Lung (tissue), 12 donors: ENCODE measurements around the gene EPC1. TPM values are rescaled to one million over a fixed set of nuclear protein-coding genes. Genes with fewer than 3 reads are reported as not detected.
A peak's percentile ranks its signal among the peaks of the same experiment; 100 is the strongest.

Experiments used
- ATAC-seq: fragments of 200-7000 bp; cut with Tn5 transposase; one replicate; pipeline ENCODE4 v1.9.1; 2020; ENCODE audit warnings: moderate number of reproducible peaks; ENCODE audit not compliant: insufficient read depth, low FRiP score
- DNase-seq, 3 donors: peaks; one replicate each; pipeline ENCODE4 v3.0.0-alpha.2; 2013 to 2017
- H3K27ac ChIP-seq, 2 donors: one replicate each; pipeline ENCODE4 v1.5.1; 2013; ENCODE audit warnings: mild to moderate bottlenecking in 2 of 2, moderate library complexity in 2 of 2, control low read depth in 1 of 2, inconsistent platforms in 1 of 2, low read depth in 1 of 2, low read length in 1 of 2
- H3K27me3 ChIP-seq, 3 donors: one replicate each; pipeline ENCODE4 v1.5.1; 2013; ENCODE audit warnings: low read length in 2 of 3; ENCODE audit not compliant: control insufficient read depth in 3 of 3, insufficient read depth in 3 of 3
- H3K36me3 ChIP-seq, 4 donors: one replicate each; pipeline ENCODE4 v1.5.1; 2013; ENCODE audit warnings: low read length in 4 of 4, mild to moderate bottlenecking in 1 of 4, moderate library complexity in 1 of 4; ENCODE audit not compliant: control insufficient read depth in 4 of 4, insufficient read depth in 4 of 4
- H3K4me1 ChIP-seq, 5 donors: one replicate each; pipeline ENCODE4 v1.5.1; 2013; ENCODE audit warnings: low read length in 5 of 5, mild to moderate bottlenecking in 2 of 5, moderate library complexity in 1 of 5; ENCODE audit not compliant: control insufficient read depth in 5 of 5, insufficient read depth in 5 of 5
- H3K4me3 ChIP-seq: one replicate; pipeline ENCODE4 v1.5.1; 2013; ENCODE audit warnings: mild to moderate bottlenecking, control low read depth, moderate library complexity
- H3K9ac ChIP-seq, 2 donors: one replicate each; pipeline ENCODE4 v1.5.1; 2013; ENCODE audit warnings: low read length in 2 of 2, control low read depth in 1 of 2; ENCODE audit not compliant: insufficient read depth in 1 of 2
- H3K9me3 ChIP-seq, 4 donors: one replicate each; pipeline ENCODE4 v1.5.1; 2013; ENCODE audit warnings: low read length in 3 of 4, mild to moderate bottlenecking in 1 of 4, moderate library complexity in 1 of 4; ENCODE audit not compliant: control insufficient read depth in 4 of 4, insufficient read depth in 3 of 4
- WGBS, 2 donors: extraction: QIAGEN DNeasy Blood & Tissue Kit; methylation state at CpG; one replicate each; pipeline ENCODE4 v1.1.7; 2013; 5-methylcytosine and 5-hydroxymethylcytosine counted together
- polyA plus RNA-seq, 2 donors: library from polyadenylated mRNA; stranded (reverse); fragments of 200-250 nt; gene quantifications; one replicate each; pipeline ENCODE4 v1.2.1, GENCODE V29; 2013
- total RNA-seq, 2 donors: library from RNA; depleted of rRNA in 1 of 2; stranded (reverse); fragments of >200 nt in 1 of 2; gene quantifications; one replicate each; pipeline ENCODE4 v1.2.1, GENCODE V29; 2014 to 2021
- TF ChIP-seq, protein P1 (sequence below): IDR thresholded peaks from 2 replicates; pipeline ENCODE4 v1.5.1; 2012; ENCODE audit warnings: mild to moderate bottlenecking; ENCODE audit errors: control extremely low read depth, extremely low read depth
- donor health status: control.
- donor health status: control.
- donor health status: Bipolar disorder and iron deficiency.
- donor health status: healthy.
- donor health status: DM: yes; HTN: yes; CAD: no.

The EPC1 gene
- total and polyA plus RNA-seq, 4 donors, result 13.2 to 109 (median 26.0) TPM

DNA sequence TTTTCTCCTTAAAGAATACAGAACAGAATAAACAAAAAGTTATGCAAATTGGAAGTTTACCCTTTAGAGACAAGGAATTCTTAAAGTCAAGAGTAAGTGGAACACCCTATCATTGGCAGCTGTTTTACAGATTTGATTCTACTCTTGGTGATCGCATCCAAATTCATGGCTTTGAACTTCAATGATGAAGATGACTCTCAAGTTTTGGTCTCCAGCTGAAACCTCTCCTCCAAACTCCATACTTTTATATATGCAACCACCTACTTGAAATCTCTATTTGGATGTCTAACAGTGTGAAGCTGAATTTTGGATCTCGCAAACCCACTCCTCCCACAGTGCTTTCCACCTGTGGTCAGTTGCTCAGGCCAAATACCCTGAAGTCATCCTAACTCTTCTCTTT lies 80.4 kb downstream of the EPC1 start:
- ATAC-seq (no peak), DNase-seq (peak in 1 of 3 donors; percentile 11)
- Histone ChIP-seq H3K9me3 (no peaks in the 10 kb centered on the region), H3K27me3 (no peaks in the 10 kb centered on the region), H3K4me3 (no peak overlapping the region), H3K9ac (no peak overlapping the region), H3K36me3 (peaks cover 17 to 42% (median 27%) of the 10 kb centered on the region in 4 donors), H3K4me1 (no peaks in the 10 kb centered on the region), H3K27ac (no peak overlapping the region)
- TF ChIP-seq, protein P1, sequence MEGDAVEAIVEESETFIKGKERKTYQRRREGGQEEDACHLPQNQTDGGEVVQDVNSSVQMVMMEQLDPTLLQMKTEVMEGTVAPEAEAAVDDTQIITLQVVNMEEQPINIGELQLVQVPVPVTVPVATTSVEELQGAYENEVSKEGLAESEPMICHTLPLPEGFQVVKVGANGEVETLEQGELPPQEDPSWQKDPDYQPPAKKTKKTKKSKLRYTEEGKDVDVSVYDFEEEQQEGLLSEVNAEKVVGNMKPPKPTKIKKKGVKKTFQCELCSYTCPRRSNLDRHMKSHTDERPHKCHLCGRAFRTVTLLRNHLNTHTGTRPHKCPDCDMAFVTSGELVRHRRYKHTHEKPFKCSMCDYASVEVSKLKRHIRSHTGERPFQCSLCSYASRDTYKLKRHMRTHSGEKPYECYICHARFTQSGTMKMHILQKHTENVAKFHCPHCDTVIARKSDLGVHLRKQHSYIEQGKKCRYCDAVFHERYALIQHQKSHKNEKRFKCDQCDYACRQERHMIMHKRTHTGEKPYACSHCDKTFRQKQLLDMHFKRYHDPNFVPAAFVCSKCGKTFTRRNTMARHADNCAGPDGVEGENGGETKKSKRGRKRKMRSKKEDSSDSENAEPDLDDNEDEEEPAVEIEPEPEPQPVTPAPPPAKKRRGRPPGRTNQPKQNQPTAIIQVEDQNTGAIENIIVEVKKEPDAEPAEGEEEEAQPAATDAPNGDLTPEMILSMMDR, result no peak
- WGBS, 2 donors, result 99 to 100% methylated on average over 2 of the region's 2 CpGs

DNA sequence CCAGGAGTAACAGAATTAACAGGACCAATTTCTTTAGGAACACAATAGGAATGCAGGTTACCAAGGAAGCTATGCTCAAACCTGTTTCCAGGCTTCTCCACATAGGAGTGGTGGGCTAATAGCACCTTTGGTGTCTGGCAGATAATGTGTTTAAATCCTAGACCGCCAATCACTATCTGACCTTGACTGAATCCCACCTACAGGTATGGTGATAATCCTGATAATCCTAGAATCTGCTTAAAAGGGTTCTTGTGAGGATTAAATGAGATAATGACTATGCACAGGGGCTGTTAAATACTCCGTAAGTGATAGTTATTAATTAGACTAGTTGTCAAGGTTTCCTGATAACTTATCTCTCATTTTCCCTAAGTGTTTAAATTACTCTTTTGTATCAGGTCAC lies 81.2 kb downstream of the EPC1 start:
- Histone ChIP-seq H3K4me1 (no peaks in the 10 kb centered on the region), H3K27me3 (no peaks in the 10 kb centered on the region), H3K27ac (no peak overlapping the region), H3K4me3 (no peak overlapping the region), H3K36me3 (peaks cover 11 to 35% (median 23%) of the 10 kb centered on the region in 4 donors), H3K9me3 (no peaks in the 10 kb centered on the region), H3K9ac (no peak overlapping the region)
- no peak for ATAC-seq
- WGBS, 2 donors, result 89% methylated on average over 2 of the region's 2 CpGs
- TF ChIP-seq, protein P1, result no peak
- DNase-seq, result no peak

DNA sequence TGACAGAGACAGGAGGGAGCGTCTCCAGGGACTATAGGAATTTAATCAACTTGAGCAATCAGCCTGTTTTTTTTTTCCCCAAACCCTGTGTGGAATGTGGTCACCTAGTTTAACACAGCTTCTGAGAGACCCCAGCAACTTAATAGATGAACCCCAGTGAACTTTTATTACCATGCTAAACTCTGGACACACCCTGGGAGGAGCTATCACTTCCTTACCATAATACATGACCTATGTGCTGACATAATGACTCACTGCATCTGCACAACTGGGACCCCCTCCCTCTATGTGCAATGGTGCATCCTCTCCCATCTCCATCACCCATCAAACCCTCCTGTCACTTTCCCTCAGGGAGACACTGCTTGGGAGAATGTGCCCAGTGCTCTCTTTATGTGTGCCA lies 83.7 kb downstream of the EPC1 start:
- TF ChIP-seq, protein P1, result no peak
- ATAC-seq (no peak), DNase-seq (no peak)
- no peaks in the 10 kb centered on the region for H3K27me3 ChIP-seq
- WGBS, 2 donors, result 79 to 94% methylated on average over 1 of the region's 1 CpG
- no peak overlapping the region for H3K9ac ChIP-seq
- no peak overlapping the region for H3K27ac ChIP-seq
- H3K4me3 ChIP-seq, result no peak overlapping the region
- peaks cover 0 to 16% (median 11%) of the 10 kb centered on the region in 4 donors for H3K36me3 ChIP-seq
- no peaks in the 10 kb centered on the region for H3K9me3 ChIP-seq
- no peaks in the 10 kb centered on the region for H3K4me1 ChIP-seq

DNA sequence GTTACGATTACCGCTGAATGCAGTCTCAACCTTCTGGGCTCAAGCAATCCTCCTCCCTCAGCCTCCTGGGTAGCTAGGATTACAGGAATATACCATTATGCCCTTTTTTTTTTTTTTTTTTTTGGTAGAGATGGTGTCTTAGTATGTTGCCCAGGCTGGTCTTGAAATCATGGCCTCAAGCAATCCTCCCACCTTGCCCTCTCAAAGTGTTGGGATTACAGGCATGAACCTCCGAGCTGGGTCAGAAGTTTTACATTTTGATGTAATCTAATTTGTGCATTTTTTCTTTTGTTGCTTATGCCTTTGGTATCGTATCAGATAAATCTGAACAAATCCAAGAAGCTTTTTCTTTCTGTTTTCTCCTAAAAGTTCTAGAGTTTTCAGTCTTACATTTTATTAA lies 87.4 kb downstream of the EPC1 start:
- WGBS, 2 donors, result 96 to 98% methylated on average over 4 of the region's 4 CpGs
- no peaks in the 10 kb centered on the region for H3K36me3 ChIP-seq
- no peak overlapping the region for H3K9ac ChIP-seq
- TF ChIP-seq, protein P1, result no peak
- no peaks in the 10 kb centered on the region for H3K9me3 ChIP-seq
- ATAC-seq, result no peak
- H3K4me3 ChIP-seq, result no peak overlapping the region
- DNase-seq, result no peak
- H3K27me3 ChIP-seq, result no peaks in the 10 kb centered on the region
- H3K27ac ChIP-seq, result no peak overlapping the region
- no peaks in the 10 kb centered on the region for H3K4me1 ChIP-seq
